GM23338 (cell line): ENCODE results near the gene NOXA1. TPM values are rescaled to one million over a fixed set of nuclear protein-coding genes. Genes with fewer than 3 reads are reported as not detected.

ENCODE experiments used
- ATAC-seq: fragments of 200-7000 bp; cut with Tn5 transposase; 3 replicates; pipeline ENCODE4 v1.9.1; 2020
- DNase-seq: peaks from one replicate; pipeline ENCODE4 v3.0.0-alpha.2; 2015; ENCODE audit warnings: low spot score
- H2AFZ ChIP-seq: fragments of 200-600 bp; sonication (generic); 2 replicates; pipeline ENCODE4 v1.8.0; 2016; ENCODE audit warnings: antibody characterized with exemption, mild to moderate bottlenecking, moderate library complexity
- H3F3A ChIP-seq: fragments of 200-600 bp; sonication (generic); replicated peaks from 2 replicates; pipeline ENCODE4 v1.8.0; 2017; ENCODE audit warnings: antibody characterized with exemption, mixed run types, low read depth
- H3K27ac ChIP-seq: fragments of 200-600 bp; sonication (generic); 2 replicates; pipeline ENCODE4 v1.6.1; 2016; ENCODE audit warnings: low read depth
- H3K27me3 ChIP-seq: fragments of 200-600 bp; sonication (generic); 2 replicates; pipeline ENCODE4 v1.8.0; 2016; ENCODE audit warnings: mild to moderate bottlenecking, mixed run types, moderate library complexity; ENCODE audit not compliant: insufficient read depth
- H3K36me3 ChIP-seq: fragments of 200-600 bp; sonication (generic); 2 replicates; pipeline ENCODE4 v1.8.0; 2016; ENCODE audit warnings: mild to moderate bottlenecking; ENCODE audit not compliant: insufficient read depth
- H3K4me1 ChIP-seq: fragments of 200-600 bp; sonication (generic); 2 replicates; pipeline ENCODE4 v1.8.0; 2016; ENCODE audit warnings: mild to moderate bottlenecking, moderate library complexity; ENCODE audit not compliant: insufficient read depth
- H3K4me2 ChIP-seq: fragments of 200-600 bp; sonication (generic); 2 replicates; pipeline ENCODE4 v1.7.1; 2017; ENCODE audit warnings: mixed run types
- H3K4me3 ChIP-seq: fragments of 200-600 bp; sonication (generic); 2 replicates; pipeline ENCODE4 v1.6.1; 2016; ENCODE audit warnings: mixed run types
- H3K79me2 ChIP-seq: fragments of 200-600 bp; sonication (generic); replicated peaks from 2 replicates; pipeline ENCODE4 v1.8.0; 2017; ENCODE audit warnings: mild to moderate bottlenecking; ENCODE audit not compliant: insufficient read depth
- H3K9me2 ChIP-seq: fragments of 200-600 bp; sonication (generic); 2 replicates; pipeline ENCODE4 v1.8.0; 2017; ENCODE audit not compliant: insufficient read depth
- H4K20me1 ChIP-seq: fragments of 200-600 bp; sonication (generic); replicated peaks from 2 replicates; pipeline ENCODE4 v1.8.0; 2017; ENCODE audit warnings: mild to moderate bottlenecking; ENCODE audit not compliant: insufficient read depth
- H3K27ac Mint-ChIP-seq: 2 replicates; pipeline ENCODE4 v1.8.0; 2020; ENCODE audit warnings: inconsistent platforms, mild to moderate bottlenecking, moderate library complexity, mixed read lengths
- H3K27me3 Mint-ChIP-seq: 3 replicates; pipeline ENCODE4 v1.8.0; 2022; ENCODE audit warnings: low read depth, mild to moderate bottlenecking, moderate library complexity, mixed read lengths, inconsistent platforms; ENCODE audit not compliant: insufficient read depth, poor library complexity
- H3K36me3 Mint-ChIP-seq: 3 replicates; pipeline ENCODE4 v1.8.0; 2021; ENCODE audit warnings: low read depth, mild to moderate bottlenecking, inconsistent platforms, moderate library complexity, mixed read lengths
- H3K4me1 Mint-ChIP-seq: 3 replicates; pipeline ENCODE4 v1.8.0; 2020; ENCODE audit warnings: mild to moderate bottlenecking, inconsistent platforms, mixed read lengths
- H3K4me3 Mint-ChIP-seq: 3 replicates; pipeline ENCODE4 v1.8.0; 2021; ENCODE audit warnings: moderate library complexity, mild to moderate bottlenecking, inconsistent platforms, mixed read lengths
- H3K9me3 Mint-ChIP-seq: 3 replicates; pipeline ENCODE4 v1.8.0; 2020; ENCODE audit warnings: moderate library complexity, mild to moderate bottlenecking, inconsistent platforms, mixed read lengths
- CREB1 ChIP-seq: fragments of 250-450 bp; sonication (Bioruptor Pico); IDR thresholded peaks from 2 replicates; pipeline ENCODE4 v1.5.0; 2020; ENCODE audit warnings: low read depth, mild to moderate bottlenecking, moderate library complexity
- NANOG ChIP-seq: IDR thresholded peaks from 2 replicates; pipeline ENCODE4 v1.6.1; 2016; ENCODE audit warnings: antibody characterized with exemption, borderline replicate concordance
- polyA plus RNA-seq: library from polyadenylated mRNA; unstranded; fragments of >200 nt; fragmentation: Nextera tagmentation; extraction: Ambion mirVana; gene quantifications from 2 replicates; pipeline ENCODE4 v1.2.1, GENCODE V29; 2016
- total RNA-seq: library from RNA; depleted of rRNA; stranded (reverse); fragments of >200 nt; shearing (Covaris generic); gene quantifications from 2 replicates; pipeline ENCODE4 v1.2.3, GENCODE V29; 2014
- TF ChIP-seq, protein P1 (sequence below): IDR thresholded peaks from one replicate; pipeline ENCODE4 v1.6.1; 2018; ENCODE audit warnings: antibody characterized with exemption; ENCODE audit not compliant: unreplicated experiment
- TF ChIP-seq, protein P2 (sequence below), 2 experiments: fragments of 200-600 bp in 1 of 2; sonication (generic) in 1 of 2; conservative IDR thresholded peaks; 2 replicates each; pipeline versions ENCODE4 v1.5.1 to v1.6.1; 2016 to 2017; ENCODE audit warnings: antibody characterized with exemption in 2 of 2, low read depth in 2 of 2, mild to moderate bottlenecking in 2 of 2, moderate library complexity in 1 of 2

NOXA1 gene
- total and polyA plus RNA-seq, 2 experiments from 2014 or later = 0.59 to 0.68 TPM

DNA sequence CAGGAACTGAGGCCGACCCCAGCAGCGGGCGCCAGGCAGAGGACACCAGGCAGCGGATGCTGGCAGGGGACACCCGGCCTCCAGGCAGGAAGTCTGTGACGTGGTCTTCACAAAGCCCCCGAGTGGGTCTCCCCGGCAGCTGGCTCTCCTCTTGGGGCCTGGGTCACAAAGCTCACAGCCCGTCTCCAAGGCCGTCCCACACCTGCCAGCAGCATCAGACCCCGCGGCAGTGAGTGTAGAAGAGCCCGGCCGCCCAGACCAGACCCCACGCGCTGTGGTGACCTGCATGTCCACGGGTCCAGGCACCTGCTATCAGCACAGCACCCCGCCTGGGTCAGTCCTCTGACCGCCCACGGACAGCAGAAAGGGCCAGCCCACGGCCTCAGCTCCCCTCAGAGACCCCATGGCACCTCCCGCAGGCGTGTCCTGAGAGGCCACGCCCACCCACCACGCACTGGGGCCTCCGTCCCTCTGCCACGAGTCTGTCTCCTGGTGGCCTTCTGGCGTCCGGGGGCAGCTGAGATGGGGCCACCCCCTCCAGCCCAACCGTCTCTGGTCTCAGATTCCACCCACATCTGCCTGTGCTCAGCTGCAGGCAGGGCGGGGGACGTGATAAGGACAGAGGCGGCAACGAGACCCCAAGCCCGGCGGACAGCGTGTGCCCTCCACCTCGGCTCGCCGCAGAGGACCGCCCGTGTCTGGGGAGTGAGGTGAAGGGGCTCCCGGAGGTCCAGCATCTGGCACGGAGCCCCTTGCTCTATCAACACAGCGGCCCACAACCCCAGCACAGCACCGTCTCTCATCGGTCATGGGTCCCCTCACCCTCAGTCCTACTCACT is 34.4 kb upstream of the NOXA1 start (continued):
- TF ChIP-seq, protein P1, sequence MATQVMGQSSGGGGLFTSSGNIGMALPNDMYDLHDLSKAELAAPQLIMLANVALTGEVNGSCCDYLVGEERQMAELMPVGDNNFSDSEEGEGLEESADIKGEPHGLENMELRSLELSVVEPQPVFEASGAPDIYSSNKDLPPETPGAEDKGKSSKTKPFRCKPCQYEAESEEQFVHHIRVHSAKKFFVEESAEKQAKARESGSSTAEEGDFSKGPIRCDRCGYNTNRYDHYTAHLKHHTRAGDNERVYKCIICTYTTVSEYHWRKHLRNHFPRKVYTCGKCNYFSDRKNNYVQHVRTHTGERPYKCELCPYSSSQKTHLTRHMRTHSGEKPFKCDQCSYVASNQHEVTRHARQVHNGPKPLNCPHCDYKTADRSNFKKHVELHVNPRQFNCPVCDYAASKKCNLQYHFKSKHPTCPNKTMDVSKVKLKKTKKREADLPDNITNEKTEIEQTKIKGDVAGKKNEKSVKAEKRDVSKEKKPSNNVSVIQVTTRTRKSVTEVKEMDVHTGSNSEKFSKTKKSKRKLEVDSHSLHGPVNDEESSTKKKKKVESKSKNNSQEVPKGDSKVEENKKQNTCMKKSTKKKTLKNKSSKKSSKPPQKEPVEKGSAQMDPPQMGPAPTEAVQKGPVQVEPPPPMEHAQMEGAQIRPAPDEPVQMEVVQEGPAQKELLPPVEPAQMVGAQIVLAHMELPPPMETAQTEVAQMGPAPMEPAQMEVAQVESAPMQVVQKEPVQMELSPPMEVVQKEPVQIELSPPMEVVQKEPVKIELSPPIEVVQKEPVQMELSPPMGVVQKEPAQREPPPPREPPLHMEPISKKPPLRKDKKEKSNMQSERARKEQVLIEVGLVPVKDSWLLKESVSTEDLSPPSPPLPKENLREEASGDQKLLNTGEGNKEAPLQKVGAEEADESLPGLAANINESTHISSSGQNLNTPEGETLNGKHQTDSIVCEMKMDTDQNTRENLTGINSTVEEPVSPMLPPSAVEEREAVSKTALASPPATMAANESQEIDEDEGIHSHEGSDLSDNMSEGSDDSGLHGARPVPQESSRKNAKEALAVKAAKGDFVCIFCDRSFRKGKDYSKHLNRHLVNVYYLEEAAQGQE = no peak
- TF ChIP-seq NANOG = no peak
- no peak for TF ChIP-seq CREB1
- TF ChIP-seq, protein P2, sequence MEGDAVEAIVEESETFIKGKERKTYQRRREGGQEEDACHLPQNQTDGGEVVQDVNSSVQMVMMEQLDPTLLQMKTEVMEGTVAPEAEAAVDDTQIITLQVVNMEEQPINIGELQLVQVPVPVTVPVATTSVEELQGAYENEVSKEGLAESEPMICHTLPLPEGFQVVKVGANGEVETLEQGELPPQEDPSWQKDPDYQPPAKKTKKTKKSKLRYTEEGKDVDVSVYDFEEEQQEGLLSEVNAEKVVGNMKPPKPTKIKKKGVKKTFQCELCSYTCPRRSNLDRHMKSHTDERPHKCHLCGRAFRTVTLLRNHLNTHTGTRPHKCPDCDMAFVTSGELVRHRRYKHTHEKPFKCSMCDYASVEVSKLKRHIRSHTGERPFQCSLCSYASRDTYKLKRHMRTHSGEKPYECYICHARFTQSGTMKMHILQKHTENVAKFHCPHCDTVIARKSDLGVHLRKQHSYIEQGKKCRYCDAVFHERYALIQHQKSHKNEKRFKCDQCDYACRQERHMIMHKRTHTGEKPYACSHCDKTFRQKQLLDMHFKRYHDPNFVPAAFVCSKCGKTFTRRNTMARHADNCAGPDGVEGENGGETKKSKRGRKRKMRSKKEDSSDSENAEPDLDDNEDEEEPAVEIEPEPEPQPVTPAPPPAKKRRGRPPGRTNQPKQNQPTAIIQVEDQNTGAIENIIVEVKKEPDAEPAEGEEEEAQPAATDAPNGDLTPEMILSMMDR (conservative IDR thresholded peaks at IDR 0.05; ENCODE audit: low read depth in 2 of 2) = no peak

DNA sequence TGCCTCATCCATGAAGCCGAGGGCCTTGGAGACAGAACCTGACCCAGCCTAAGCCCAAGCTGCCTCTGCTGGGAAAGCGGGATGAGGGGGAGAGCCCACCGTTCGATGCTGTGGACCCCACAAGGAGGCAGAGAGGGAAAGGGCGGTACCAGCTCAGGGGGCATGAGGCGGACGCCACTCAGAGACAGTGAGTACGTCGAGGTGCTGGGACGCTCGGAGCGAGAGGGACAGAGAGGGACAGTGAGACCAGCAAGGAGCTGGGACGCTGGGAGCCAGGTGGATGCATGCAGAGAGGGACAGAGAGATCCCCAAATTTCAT is 33.8 kb upstream of the NOXA1 start:
- no peak for ATAC-seq
- H3K9me3 Mint-ChIP-seq = no peaks in the 10 kb centered on the region
- no peaks in the 10 kb centered on the region for H3K4me1 Mint-ChIP-seq
- no peaks in the 10 kb centered on the region for H3F3A ChIP-seq
- TF ChIP-seq NANOG = no peak
- H3K4me3 Mint-ChIP-seq = no peak overlapping the region
- H3K27me3 ChIP-seq = no peaks in the 10 kb centered on the region
- H3K79me2 ChIP-seq = no peaks in the 10 kb centered on the region
- no peak for DNase-seq
- no peak overlapping the region for H3K27ac ChIP-seq
- no peak overlapping the region for H3K4me3 ChIP-seq
- H3K27me3 Mint-ChIP-seq = peaks cover 2% of the 10 kb centered on the region
- no peak overlapping the region for H3K4me2 ChIP-seq
- H3K4me1 ChIP-seq = no peaks in the 10 kb centered on the region
- no peaks in the 10 kb centered on the region for H3K9me2 ChIP-seq
- no peaks in the 10 kb centered on the region for H3K36me3 Mint-ChIP-seq
- no peaks in the 10 kb centered on the region for H4K20me1 ChIP-seq
- no peak overlapping the region for H3K27ac Mint-ChIP-seq
- no peak overlapping the region for H2AFZ ChIP-seq
- H3K36me3 ChIP-seq = no peaks in the 10 kb centered on the region

DNA sequence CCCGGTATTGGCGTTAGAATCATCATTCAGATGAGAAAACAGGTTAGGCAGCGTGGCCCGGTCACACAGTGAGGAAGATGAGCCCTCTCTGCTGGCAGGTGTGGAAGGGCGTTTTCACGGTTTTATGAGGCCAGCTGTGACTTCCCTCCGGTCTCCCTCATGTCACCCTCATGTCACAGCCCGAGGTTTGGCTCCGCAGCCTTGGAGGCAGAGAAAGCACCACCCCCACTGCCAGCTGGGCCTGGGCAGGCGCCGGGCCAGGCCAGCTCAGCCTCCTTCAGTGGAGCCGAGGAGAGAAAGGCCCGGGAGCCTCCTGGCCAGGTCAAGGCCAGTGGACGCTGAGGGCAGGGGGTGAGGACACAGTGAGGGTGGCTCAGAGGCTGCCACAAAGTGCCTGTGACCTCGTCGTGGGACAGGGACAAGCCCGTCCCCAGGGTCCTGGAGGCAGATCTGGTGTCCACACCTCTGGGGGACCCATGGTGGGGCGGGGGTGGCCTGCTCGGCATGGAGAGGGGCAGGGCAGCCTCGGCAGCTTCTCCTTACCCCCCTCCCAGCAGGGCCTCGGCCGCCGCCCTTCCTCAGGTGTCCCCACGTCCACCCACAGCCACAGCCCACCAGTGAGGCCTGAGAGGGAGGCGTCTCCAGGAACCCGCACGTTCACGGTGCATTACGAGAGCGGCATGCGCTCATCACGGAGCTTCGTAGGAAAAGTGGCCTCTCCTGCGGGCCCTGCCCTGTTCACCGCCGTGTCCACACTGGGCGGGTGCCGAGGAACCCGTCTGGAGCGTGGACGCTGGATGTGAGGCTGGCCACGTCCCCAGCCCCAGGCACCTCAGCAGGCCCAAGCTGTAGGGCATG is 32.4 kb upstream of the NOXA1 start:
- Histone ChIP-seq H3K9me2 (no peaks in the 10 kb centered on the region), H3K27me3 (no peaks in the 10 kb centered on the region), H2AFZ (no peak overlapping the region), H4K20me1 (no peaks in the 10 kb centered on the region), H3K27ac (no peak overlapping the region), H3K4me1 (no peaks in the 10 kb centered on the region), H3K79me2 (no peaks in the 10 kb centered on the region), H3K36me3 (no peaks in the 10 kb centered on the region), H3K4me3 (no peak overlapping the region), H3F3A (no peaks in the 10 kb centered on the region), H3K4me2 (no peak overlapping the region)
- H3K27ac Mint-ChIP-seq = no peak overlapping the region
- no peaks in the 10 kb centered on the region for H3K4me1 Mint-ChIP-seq
- H3K9me3 Mint-ChIP-seq = no peaks in the 10 kb centered on the region
- no peak for TF ChIP-seq CREB1
- no peak for ATAC-seq
- peaks cover 2% of the 10 kb centered on the region for H3K27me3 Mint-ChIP-seq
- no peak overlapping the region for H3K4me3 Mint-ChIP-seq
- DNase-seq = no peak
- no peaks in the 10 kb centered on the region for H3K36me3 Mint-ChIP-seq
